Neuron (in vitro differentiated cells): ENCODE measurements around the gene EIF4H.

ENCODE experiments used
- H2AFZ ChIP-seq: one replicate; pipeline ENCODE4 v1.6.1; 2013; ENCODE audit warnings: low read depth, mild to moderate bottlenecking, inconsistent platforms, low read length, moderate library complexity
- H3K27me3 ChIP-seq: one replicate; pipeline ENCODE4 v1.6.1; 2013; ENCODE audit warnings: low read length; ENCODE audit not compliant: insufficient read depth
- H3K36me3 ChIP-seq: one replicate; pipeline ENCODE4 v1.6.1; 2013; ENCODE audit warnings: low read length; ENCODE audit not compliant: insufficient read depth
- H3K4me1 ChIP-seq: one replicate; pipeline ENCODE4 v1.6.1; 2013; ENCODE audit warnings: low read length; ENCODE audit not compliant: insufficient read depth
- H3K4me3 ChIP-seq: 2 replicates; pipeline ENCODE4 v1.5.1; 2013; ENCODE audit warnings: mild to moderate bottlenecking, low read length, moderate library complexity
- H3K9me3 ChIP-seq: one replicate; pipeline ENCODE4 v1.6.1; 2013; ENCODE audit warnings: low read length

The EIF4H gene

DNA sequence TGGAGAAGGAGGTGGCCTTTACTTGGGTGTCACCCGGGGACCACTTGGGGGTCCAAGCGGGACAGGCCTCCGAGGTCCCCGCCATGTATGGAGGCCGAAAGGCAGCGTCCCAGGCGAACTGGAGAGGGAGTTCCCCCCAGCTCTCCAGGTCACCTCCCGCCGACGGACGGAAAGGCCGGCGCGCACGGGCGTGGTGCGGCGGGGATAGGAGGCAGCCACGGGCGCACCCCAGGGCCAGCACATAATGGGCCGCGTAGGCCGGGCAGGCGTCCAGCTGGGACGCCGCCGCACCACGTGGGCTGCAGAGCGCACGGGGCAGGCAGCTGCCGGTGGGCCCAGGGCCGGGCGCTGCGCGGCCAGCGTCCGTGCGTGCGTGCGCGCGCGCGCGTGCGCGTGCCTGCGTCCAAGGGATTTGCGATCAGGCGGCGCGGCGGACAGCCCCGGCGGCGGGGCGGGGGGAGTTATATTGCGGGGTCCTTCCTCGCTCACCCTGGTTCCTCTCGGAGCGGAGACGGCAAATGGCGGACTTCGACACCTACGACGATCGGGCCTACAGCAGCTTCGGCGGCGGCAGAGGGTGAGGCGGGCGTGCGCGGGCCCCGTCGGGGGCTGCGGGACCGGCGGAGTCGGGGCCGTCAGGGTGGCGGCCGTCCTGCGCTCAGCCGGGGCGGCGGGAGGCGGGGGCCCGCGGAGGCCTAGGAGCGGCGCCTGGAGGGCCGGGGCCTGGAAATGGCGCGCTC lies at the start of gene EIF4H:
Gene EIF4H, plus strand, starts transcription at position 491 of the 740 bp plus-strand sequence. Its CDS starts 28 bp downstream, at position 519.
- Histone ChIP-seq H3K4me1 (peaks cover 27% of the 10 kb centered on the region), H3K9me3 (no peaks in the 10 kb centered on the region), H3K4me3 (peak within 1 kb of the TSS; percentile 98), H3K36me3 (peaks cover 16% of the 10 kb centered on the region), H3K27me3 (no peaks in the 10 kb centered on the region), H2AFZ (peak within 1 kb of the TSS; percentile 52)

GRCh38 chr7:74126220-74126880 lies 47.8 kb upstream of the EIF4H start:
- no peaks in the 10 kb centered on the region for H3K9me3 ChIP-seq
- H3K36me3 ChIP-seq, result peaks cover 2% of the 10 kb centered on the region
- H3K4me1 ChIP-seq, result no peaks in the 10 kb centered on the region
- no peaks in the 10 kb centered on the region for H3K27me3 ChIP-seq
- H2AFZ ChIP-seq, result no peak overlapping the region
- H3K4me3 ChIP-seq, result no peak overlapping the region

- no peaks in the 10 kb centered on the region for H3K36me3 ChIP-seq
- no peaks in the 10 kb centered on the region for H3K4me1 ChIP-seq
- H3K9me3 ChIP-seq, result no peaks in the 10 kb centered on the region
- H3K4me3 ChIP-seq, result no peak overlapping the region
- no peaks in the 10 kb centered on the region for H3K27me3 ChIP-seq
- H2AFZ ChIP-seq, result no peak overlapping the region
Observed at GRCh38 chr7:74129887-74130286, 44.3 kb upstream of the EIF4H start.

DNA sequence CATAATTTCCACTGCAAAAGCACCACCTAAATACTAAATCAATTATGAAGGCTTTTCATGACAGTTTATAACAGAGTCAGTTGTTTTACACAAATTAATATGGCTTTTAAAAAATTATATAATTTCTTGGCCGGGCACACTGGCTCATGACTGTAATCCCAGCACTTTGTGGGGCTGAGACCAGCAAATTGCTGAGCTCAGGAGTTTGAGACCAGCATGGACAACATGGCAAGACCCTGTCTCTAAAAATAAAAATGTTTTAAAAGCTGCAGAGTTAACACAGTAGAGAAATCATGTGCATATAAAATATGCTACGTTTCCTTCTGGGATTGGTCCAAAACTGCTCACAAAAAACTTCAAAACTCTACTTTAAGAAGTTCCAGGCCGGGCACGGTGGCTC lies 43.6 kb upstream of the EIF4H start:
- Histone ChIP-seq H3K36me3 (no peaks in the 10 kb centered on the region), H3K4me1 (no peaks in the 10 kb centered on the region), H3K4me3 (no peak overlapping the region), H2AFZ (no peak overlapping the region), H3K9me3 (no peaks in the 10 kb centered on the region), H3K27me3 (no peaks in the 10 kb centered on the region)

DNA sequence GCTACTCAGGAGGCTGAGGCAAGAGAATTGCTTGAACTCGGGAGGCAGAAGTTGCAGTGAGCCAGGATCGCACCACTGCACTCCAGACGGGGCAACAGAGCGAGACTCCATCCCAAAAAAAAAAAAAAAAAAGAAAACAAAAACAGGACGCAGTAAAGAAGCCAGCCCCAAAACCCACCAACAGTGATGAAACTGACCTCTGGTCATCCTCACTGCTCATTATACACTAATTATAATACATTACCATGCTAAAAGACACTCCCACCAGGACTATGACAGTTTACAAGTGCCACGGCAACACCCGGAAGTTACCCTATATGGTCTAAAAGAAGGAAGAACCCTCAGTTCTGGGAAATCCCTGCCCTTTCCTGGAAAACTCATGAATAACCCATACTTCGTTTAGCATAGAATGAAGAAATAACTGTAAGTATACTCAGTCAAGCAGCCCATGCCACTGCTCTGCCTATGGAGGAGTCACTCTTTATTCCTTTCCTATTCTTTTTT lies 40.0 kb upstream of the EIF4H start:
- H3K4me3 ChIP-seq, result no peak overlapping the region
- no peaks in the 10 kb centered on the region for H3K9me3 ChIP-seq
- no peak overlapping the region for H2AFZ ChIP-seq
- peaks cover 2% of the 10 kb centered on the region for H3K4me1 ChIP-seq
- no peaks in the 10 kb centered on the region for H3K27me3 ChIP-seq
- no peaks in the 10 kb centered on the region for H3K36me3 ChIP-seq

DNA sequence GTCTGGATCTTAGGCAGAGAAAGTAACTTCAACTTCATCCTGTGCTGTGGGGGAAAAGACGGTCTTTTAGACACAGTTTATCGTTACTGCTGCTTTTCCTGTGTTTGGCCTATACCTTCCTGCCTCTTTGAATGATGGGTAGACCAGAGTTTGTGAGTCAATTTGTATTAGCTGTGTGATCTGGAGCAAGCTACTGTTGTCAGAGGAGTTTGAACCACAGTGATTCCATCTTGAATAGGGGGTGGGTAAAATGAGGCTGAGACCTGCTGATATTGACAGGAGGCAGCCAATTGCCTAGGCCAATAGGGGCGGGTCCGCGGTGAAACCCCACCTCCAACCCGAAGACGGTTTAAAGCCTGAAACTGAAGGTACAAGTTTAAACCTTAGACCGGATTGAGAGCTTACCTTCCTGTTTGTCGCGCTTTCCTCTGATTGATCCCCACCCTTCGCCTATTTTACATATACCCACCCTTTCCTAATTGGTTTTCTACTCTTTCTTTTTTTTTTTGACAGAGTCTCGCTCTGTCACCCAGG lies 35.8 kb upstream of the EIF4H start:
- no peaks in the 10 kb centered on the region for H3K9me3 ChIP-seq
- H3K4me3 ChIP-seq, result no peak overlapping the region
- no peaks in the 10 kb centered on the region for H3K36me3 ChIP-seq
- H3K27me3 ChIP-seq, result no peaks in the 10 kb centered on the region
- peaks cover 6% of the 10 kb centered on the region for H3K4me1 ChIP-seq
- no peak overlapping the region for H2AFZ ChIP-seq

DNA sequence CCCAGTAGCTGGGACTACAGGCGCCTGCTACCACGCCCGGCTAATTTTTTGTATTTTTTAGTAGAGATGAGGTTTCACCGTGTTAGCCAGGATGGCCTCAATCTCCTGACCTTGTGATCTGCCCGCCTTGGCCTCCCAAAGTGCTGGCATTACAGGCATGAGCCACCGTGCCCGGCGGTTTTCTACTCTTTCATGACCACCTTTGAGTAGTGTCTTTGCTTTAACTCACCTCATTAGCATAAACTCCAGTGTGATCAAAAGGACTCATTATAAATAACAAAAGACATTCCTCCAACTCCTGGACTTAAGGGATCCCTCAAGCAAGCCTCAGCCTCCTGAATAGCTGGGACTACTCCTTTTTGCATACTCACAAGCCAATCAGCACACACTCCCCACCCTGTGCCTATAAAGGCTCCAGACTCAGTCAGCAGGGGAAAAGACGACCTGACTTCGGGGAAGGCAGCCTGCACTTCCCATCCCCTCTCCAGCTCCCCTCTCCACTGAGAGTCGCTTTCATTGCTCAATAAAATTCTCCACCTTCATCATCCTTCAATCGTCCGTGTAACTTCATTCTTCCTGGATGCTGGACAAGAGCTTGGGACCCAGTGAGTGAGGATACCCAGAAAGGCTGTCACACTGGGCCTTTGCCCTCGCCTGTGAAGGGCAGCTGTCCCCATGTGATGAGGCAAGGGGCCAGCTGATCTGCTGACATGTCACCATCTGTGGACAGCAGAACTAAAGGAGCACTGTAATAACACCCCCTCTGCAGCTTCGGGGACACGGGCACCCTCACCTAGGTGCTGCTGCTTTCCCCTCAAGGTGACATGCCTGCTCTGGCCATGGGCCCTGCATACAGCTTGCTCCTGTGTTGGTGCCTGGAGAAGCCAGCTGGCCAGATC lies 35.0 kb upstream of the EIF4H start:
- Histone ChIP-seq H3K4me3 (no peak overlapping the region), H2AFZ (no peak overlapping the region), H3K4me1 (peaks cover 6% of the 10 kb centered on the region), H3K9me3 (no peaks in the 10 kb centered on the region), H3K36me3 (no peaks in the 10 kb centered on the region), H3K27me3 (no peaks in the 10 kb centered on the region)

- H3K4me1 ChIP-seq, result peaks cover 6% of the 10 kb centered on the region
- no peak overlapping the region for H3K4me3 ChIP-seq
- no peaks in the 10 kb centered on the region for H3K27me3 ChIP-seq
- H3K9me3 ChIP-seq, result no peaks in the 10 kb centered on the region
- no peak overlapping the region for H2AFZ ChIP-seq
- H3K36me3 ChIP-seq, result no peaks in the 10 kb centered on the region
Observed at GRCh38 chr7:74141705-74142104, 32.5 kb upstream of the EIF4H start.

GRCh38 chr7:74143383-74143782 lies 30.8 kb upstream of the EIF4H start:
- Histone ChIP-seq H3K9me3 (peaks cover under 1% of the 10 kb centered on the region), H3K36me3 (no peaks in the 10 kb centered on the region), H3K4me3 (no peak overlapping the region), H3K27me3 (no peaks in the 10 kb centered on the region), H2AFZ (no peak overlapping the region), H3K4me1 (peaks cover 7% of the 10 kb centered on the region)

DNA sequence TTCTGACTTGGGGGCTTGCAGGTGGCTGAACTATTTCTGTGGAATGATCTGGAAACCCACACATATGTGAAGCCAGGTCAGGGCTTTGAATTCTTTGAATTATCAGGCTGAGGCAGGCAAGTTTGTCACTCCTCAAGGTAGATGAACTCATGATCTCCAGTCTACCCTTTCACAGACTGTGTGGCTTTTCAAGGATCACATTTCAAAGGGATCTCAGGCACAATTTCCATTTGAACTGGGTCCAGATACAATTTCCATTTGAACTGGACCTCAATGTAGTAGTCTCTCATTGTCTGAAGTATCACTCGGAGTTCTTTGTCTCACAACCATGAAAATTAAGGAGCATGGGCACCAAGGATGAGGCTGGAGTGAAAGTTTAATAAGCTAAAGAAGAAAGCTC lies 25.7 kb upstream of the EIF4H start:
- Histone ChIP-seq H3K27me3 (no peaks in the 10 kb centered on the region), H3K36me3 (no peaks in the 10 kb centered on the region), H3K4me1 (peaks cover 3% of the 10 kb centered on the region), H3K9me3 (peaks cover 2% of the 10 kb centered on the region), H3K4me3 (no peak overlapping the region), H2AFZ (no peak overlapping the region)

DNA sequence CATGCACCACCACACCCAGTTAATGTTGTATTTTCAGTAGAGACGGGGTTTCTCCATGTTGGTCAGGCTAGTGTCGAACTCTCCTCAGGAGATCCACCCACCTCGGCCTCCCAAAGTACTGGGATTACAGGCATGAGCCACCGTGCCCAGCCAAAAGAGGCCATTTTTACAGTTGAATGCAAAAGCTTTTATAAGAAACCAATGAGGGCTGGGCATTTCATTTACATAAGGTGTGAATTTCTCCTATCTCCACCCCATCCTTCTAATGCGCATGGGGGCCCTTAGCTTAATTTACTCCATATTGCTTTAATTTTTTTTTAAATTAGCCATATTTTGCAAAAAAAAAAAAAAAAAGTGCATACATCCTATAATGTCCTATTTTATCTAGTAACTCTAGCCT lies 25.1 kb upstream of the EIF4H start:
- Histone ChIP-seq H2AFZ (no peak overlapping the region), H3K36me3 (no peaks in the 10 kb centered on the region), H3K27me3 (no peaks in the 10 kb centered on the region), H3K9me3 (peaks cover 2% of the 10 kb centered on the region), H3K4me1 (peaks cover 3% of the 10 kb centered on the region), H3K4me3 (no peak overlapping the region)

- H2AFZ ChIP-seq, result no peak overlapping the region
- no peak overlapping the region for H3K4me3 ChIP-seq
- peaks cover 2% of the 10 kb centered on the region for H3K9me3 ChIP-seq
- H3K4me1 ChIP-seq, result peaks cover 3% of the 10 kb centered on the region
- H3K27me3 ChIP-seq, result no peaks in the 10 kb centered on the region
- no peaks in the 10 kb centered on the region for H3K36me3 ChIP-seq
Observed at GRCh38 chr7:74149603-74150002, 24.6 kb upstream of the EIF4H start.

GRCh38 chr7:74153736-74154135 lies 20.4 kb upstream of the EIF4H start:
- Histone ChIP-seq H3K4me1 (no peaks in the 10 kb centered on the region), H2AFZ (no peak overlapping the region), H3K27me3 (no peaks in the 10 kb centered on the region), H3K36me3 (no peaks in the 10 kb centered on the region), H3K4me3 (no peak overlapping the region), H3K9me3 (no peaks in the 10 kb centered on the region)
